GM12878 (cell line): ENCODE measurements around the gene TCF12.

Experiments
- BRCA1 ChIP-seq: IDR thresholded peaks from 2 replicates; pipeline ENCODE4 v1.6.1; 2011; ENCODE audit warnings: low read depth, low read length, improper control_type of control experiment
- EGR1 ChIP-seq, 2 experiments: IDR thresholded peaks; 1 replicate in 1 of 2; 2 replicates in 1 of 2; pipeline ENCODE4 v1.6.1; 2011 to 2012; ENCODE audit warnings: low read depth in 2 of 2, low read length in 2 of 2, borderline replicate concordance in 1 of 2, mild to moderate bottlenecking in 1 of 2, moderate library complexity in 1 of 2
- MYC ChIP-seq: IDR thresholded peaks from 2 replicates; pipeline ENCODE4 v1.6.1; 2011; ENCODE audit warnings: mild to moderate bottlenecking, low read length, moderate library complexity, inconsistent platforms; ENCODE audit not compliant: insufficient read depth, insufficient replicate concordance, insufficient read length, severe bottlenecking
- NFYB ChIP-seq: IDR thresholded peaks from 2 replicates; pipeline ENCODE4 v1.6.1; 2011; ENCODE audit warnings: low read depth, mild to moderate bottlenecking, low read length, improper control_type of control experiment, moderate library complexity; ENCODE audit not compliant: insufficient read depth
- RFX5 ChIP-seq: IDR thresholded peaks from 2 replicates; pipeline ENCODE4 v1.6.1; 2011; ENCODE audit warnings: low read depth, low read length, improper control_type of control experiment
- SMC3 ChIP-seq: IDR thresholded peaks from 2 replicates; pipeline ENCODE4 v1.6.1; 2011; ENCODE audit warnings: low read length, improper control_type of control experiment, borderline replicate concordance
- TAF1 ChIP-seq: IDR thresholded peaks from 2 replicates; pipeline ENCODE4 v1.6.1; 2011; ENCODE audit warnings: mild to moderate bottlenecking, low read depth, low read length, borderline replicate concordance
- TBL1XR1 ChIP-seq: IDR thresholded peaks from 2 replicates; pipeline ENCODE4 v1.6.1; 2012; ENCODE audit warnings: low read depth, low read length, improper control_type of control experiment
- YY1 ChIP-seq: IDR thresholded peaks from 2 replicates; pipeline ENCODE4 v1.6.1; 2011; ENCODE audit warnings: low read depth, mild to moderate bottlenecking, low read length
- ZZZ3 ChIP-seq: IDR thresholded peaks from 2 replicates; pipeline ENCODE4 v1.6.1; 2011; ENCODE audit warnings: low read depth; ENCODE audit not compliant: control insufficient read depth, insufficient read length
- TF ChIP-seq, protein P1 (sequence below): IDR thresholded peaks from 2 replicates; pipeline ENCODE4 v1.6.1; 2011; ENCODE audit warnings: low read depth, mild to moderate bottlenecking, low read length, moderate library complexity, borderline replicate concordance; ENCODE audit errors: extremely low read depth
- TF ChIP-seq, protein P2 (sequence below), 3 experiments: IDR thresholded peaks in 2 of 3; conservative IDR thresholded peaks in 1 of 3; 2 replicates each; pipeline ENCODE4 v1.5.1; 2011; ENCODE audit warnings: low read depth in 3 of 3, low read length in 3 of 3, mild to moderate bottlenecking in 3 of 3, control low read depth in 2 of 3, moderate library complexity in 2 of 3, inconsistent platforms in 1 of 3, mixed read lengths in 1 of 3; ENCODE audit not compliant: control insufficient read depth in 2 of 3, insufficient read depth in 1 of 3; ENCODE audit errors: extremely low read depth in 1 of 3
- TF ChIP-seq, protein P3 (sequence below): IDR thresholded peaks from 2 replicates; pipeline ENCODE4 v1.6.1; 2011; ENCODE audit warnings: borderline replicate concordance, low read depth, mild to moderate bottlenecking, moderate library complexity, mixed read lengths, low read length; ENCODE audit not compliant: insufficient read depth; ENCODE audit errors: extremely low read length
- TF ChIP-seq, protein P4 (sequence below): fragments of 450-650 bp; IDR thresholded peaks from 2 replicates; pipeline ENCODE4 v1.6.1; 2016; ENCODE audit warnings: mild to moderate bottlenecking, moderate library complexity, borderline replicate concordance

DNA sequence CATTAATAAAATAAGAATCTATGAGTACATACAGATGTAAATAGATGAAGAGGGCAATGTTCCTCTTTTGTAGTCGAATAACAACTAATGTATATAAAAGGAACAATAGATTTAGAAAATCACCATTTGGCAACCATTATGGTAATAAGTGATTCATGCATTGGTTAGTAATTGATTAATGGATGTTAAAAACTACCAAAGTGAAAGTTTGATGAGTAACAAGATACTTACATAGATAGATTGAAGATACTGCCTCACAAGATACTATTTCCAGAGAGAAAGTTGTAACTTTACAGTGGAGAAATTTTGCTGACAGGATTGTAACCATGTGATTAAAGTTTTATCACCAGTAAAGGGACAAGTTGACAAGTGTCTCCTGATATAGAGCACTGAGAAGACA lies 55.0 kb downstream of the TCF12 start:
- TF ChIP-seq NFYB (no peak), TAF1 (no peak), MYC (no peak), ZZZ3 (no peak), TBL1XR1 (no peak), RFX5 (no peak), SMC3 (no peak), BRCA1 (no peak), YY1 (no peak), EGR1 (IDR thresholded peaks at IDR 0.05; ENCODE audit: borderline replicate concordance in 1 of 2, low read depth in 2 of 2, low read length in 2 of 2) (no peak)
- TF ChIP-seq, protein P1, sequence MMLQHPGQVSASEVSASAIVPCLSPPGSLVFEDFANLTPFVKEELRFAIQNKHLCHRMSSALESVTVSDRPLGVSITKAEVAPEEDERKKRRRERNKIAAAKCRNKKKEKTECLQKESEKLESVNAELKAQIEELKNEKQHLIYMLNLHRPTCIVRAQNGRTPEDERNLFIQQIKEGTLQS: no peak
- TF ChIP-seq, protein P2, sequence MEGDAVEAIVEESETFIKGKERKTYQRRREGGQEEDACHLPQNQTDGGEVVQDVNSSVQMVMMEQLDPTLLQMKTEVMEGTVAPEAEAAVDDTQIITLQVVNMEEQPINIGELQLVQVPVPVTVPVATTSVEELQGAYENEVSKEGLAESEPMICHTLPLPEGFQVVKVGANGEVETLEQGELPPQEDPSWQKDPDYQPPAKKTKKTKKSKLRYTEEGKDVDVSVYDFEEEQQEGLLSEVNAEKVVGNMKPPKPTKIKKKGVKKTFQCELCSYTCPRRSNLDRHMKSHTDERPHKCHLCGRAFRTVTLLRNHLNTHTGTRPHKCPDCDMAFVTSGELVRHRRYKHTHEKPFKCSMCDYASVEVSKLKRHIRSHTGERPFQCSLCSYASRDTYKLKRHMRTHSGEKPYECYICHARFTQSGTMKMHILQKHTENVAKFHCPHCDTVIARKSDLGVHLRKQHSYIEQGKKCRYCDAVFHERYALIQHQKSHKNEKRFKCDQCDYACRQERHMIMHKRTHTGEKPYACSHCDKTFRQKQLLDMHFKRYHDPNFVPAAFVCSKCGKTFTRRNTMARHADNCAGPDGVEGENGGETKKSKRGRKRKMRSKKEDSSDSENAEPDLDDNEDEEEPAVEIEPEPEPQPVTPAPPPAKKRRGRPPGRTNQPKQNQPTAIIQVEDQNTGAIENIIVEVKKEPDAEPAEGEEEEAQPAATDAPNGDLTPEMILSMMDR (IDR thresholded peaks at IDR 0.05 in 2 of 3, conservative IDR thresholded peaks at IDR 0.05 in 1 of 3; ENCODE audit: control insufficient read depth in 2 of 3, extremely low read depth in 1 of 3, insufficient read depth in 1 of 3, low read depth in 3 of 3, low read length in 3 of 3): no peak
- TF ChIP-seq, protein P3, sequence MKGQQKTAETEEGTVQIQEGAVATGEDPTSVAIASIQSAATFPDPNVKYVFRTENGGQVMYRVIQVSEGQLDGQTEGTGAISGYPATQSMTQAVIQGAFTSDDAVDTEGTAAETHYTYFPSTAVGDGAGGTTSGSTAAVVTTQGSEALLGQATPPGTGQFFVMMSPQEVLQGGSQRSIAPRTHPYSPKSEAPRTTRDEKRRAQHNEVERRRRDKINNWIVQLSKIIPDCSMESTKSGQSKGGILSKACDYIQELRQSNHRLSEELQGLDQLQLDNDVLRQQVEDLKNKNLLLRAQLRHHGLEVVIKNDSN: no peak
- TF ChIP-seq, protein P4, sequence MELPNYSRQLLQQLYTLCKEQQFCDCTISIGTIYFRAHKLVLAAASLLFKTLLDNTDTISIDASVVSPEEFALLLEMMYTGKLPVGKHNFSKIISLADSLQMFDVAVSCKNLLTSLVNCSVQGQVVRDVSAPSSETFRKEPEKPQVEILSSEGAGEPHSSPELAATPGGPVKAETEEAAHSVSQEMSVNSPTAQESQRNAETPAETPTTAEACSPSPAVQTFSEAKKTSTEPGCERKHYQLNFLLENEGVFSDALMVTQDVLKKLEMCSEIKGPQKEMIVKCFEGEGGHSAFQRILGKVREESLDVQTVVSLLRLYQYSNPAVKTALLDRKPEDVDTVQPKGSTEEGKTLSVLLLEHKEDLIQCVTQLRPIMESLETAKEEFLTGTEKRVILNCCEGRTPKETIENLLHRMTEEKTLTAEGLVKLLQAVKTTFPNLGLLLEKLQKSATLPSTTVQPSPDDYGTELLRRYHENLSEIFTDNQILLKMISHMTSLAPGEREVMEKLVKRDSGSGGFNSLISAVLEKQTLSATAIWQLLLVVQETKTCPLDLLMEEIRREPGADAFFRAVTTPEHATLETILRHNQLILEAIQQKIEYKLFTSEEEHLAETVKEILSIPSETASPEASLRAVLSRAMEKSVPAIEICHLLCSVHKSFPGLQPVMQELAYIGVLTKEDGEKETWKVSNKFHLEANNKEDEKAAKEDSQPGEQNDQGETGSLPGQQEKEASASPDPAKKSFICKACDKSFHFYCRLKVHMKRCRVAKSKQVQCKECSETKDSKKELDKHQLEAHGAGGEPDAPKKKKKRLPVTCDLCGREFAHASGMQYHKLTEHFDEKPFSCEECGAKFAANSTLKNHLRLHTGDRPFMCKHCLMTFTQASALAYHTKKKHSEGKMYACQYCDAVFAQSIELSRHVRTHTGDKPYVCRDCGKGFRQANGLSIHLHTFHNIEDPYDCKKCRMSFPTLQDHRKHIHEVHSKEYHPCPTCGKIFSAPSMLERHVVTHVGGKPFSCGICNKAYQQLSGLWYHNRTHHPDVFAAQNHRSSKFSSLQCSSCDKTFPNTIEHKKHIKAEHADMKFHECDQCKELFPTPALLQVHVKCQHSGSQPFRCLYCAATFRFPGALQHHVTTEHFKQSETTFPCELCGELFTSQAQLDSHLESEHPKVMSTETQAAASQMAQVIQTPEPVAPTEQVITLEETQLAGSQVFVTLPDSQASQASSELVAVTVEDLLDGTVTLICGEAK: no peak
